GM18502 (cell line): Measurements from ENCODE around the gene IL31.
A peak's percentile ranks its signal among the peaks of the same experiment; 100 is the strongest.
"Not testable (repeated sequence)": the region's sequence is repeated elsewhere in the genome, so short reads cannot be mapped to it uniquely, and the experiment has no call there.

Source experiments
- ATAC-seq: cut with Tn5 transposase; IDR thresholded peaks from one replicate; pipeline ENCODE4 v1.9.1; 2021; ENCODE audit warnings: mild to moderate bottlenecking; ENCODE audit not compliant: unreplicated experiment, poor library complexity

The IL31 gene

DNA sequence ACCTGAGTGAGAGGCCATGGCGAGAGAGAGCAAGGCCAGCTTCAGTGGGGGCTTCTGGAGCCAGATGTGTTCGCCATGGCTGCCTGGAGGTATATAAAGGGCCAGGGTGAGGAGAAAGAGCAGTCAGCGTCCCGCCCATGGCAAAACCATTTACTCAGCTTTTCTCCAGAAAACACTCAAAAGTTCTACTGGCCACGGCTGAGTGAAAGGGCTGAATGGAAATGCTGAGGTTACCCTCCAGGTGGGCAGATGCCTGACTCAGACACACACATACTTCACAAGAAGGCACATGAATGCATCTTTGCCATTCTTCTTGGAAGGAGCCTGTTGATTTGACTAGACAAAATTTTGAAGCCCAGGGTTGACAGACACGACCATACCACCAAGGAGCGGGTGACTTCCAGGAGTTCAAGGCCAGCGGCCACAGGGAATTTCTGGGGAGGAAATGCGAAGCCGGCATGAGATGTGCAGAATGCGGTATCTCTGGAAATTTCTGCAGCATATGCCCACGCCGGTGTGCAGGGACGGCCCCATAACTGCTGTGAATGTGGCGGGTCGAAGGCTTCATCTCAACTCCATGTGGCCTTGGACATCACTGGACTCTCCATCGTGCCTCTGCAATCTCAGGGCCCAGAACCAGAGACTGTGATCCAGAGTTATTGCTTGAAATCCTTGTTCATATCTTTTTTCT lies at the start of gene IL31:
Gene IL31, minus strand, starts transcription at position 67 of the 691 bp plus-strand sequence. Its CDS starts 49 bp downstream, at position 18.
- no peak for ATAC-seq

DNA sequence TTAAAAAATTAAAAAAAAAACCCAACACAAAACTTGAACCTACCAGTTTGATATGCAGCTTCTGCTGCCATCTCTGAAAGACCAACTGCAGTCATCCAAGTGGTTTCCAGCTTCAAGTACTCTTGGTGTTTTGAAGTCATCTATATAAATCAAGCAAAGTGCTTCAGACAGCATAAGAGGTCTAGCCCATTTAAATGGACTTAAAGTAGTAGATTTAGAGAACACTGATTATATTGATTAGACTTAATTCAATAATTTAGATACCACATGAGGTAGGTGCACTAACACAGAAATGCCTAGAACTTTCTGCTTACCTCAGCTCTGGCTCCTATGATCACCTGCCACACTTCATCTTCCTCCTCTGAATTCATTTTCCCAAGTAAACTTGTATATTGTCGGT lies 42.4 kb upstream of the IL31 start:
- no peak for ATAC-seq

DNA sequence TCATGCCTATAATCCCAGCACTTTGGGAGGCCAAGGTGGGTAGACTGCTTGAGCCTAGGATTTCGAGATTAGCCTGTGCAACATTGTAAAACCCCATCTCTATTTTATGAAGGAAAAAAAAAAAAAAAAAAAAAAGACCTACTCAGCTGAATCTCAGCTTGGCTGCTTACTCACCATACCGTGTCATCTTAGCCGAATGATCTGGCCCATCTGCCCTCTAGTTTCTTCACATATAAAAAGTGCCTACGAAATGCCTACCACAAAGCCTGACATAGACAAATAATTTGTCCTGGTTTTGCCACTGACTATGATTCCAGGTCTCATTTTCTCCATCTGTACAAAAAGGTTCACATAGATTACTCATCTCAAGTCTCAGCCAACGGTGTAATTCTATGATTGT lies 41.8 kb upstream of the IL31 start:
- ATAC-seq: no peak

DNA sequence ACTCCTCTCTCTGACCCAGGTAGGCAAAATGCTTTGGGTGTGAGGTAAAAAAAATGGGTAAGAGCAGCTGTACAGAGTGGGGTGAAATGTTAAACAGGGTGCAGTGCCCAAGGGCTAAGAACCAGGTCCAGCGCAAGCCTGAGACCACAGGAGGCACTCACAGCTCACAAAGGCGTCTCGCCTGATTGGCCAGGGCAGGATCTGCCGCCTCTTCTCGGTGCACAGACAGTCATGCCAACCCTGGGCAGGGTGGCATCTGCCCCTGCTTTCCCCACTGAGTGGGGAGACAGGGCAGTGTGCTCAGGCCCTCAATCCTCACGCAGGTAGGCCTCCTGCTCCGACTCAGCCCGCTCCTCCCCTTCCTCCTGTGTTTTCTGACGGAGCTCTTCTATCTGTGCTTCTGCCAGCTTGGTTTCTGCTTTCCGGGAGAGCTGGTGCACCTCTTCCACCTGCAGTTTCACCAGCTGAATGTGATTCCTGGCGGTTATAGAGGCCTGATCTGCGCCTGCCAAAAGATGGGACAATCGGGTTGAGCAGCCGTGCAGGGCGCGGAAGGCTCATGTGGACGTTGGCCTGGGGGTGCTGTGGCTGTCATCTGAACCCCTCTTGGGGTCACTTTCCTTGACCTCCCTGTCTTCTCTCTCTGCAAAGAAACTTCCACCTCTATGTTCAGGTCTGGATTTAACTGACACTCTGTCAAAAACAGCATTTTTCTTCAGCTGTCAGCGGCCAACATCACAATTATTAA lies 34.2 kb upstream of the IL31 start:
- no peak for ATAC-seq

DNA sequence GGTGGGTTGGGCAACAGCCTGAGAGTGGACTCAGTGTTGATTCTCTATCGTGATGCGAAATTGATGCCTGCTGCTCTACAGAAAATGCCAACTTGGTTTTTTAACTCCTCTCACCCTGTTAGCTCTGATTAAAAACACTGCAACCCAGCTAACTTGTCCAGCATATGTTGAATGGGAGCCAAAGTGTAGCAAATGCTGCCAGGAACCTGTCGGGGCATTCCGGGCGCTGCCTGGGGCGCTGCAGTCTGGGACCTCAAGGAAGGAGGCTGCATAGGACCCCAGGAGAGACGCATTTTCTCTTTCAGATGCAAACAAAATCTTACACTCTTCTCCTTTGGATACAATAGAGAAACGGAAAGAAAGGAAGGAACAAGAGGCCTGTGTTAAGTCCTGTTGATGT lies 33.4 kb upstream of the IL31 start:
- ATAC-seq: no peak

DNA sequence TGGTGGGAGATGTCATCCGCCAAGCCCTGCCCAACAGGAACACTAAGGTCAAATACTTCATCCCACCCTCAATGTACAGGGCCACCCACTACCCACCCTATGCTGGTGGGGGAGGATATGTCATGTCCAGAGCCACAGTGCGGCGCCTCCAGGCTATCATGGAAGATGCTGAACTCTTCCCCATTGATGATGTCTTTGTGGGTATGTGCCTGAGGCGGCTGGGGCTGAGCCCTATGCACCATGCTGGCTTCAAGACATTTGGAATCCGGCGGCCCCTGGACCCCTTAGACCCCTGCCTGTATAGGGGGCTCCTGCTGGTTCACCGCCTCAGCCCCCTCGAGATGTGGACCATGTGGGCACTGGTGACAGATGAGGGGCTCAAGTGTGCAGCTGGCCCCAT lies 33.0 kb upstream of the IL31 start:
- ATAC-seq: no peak

DNA sequence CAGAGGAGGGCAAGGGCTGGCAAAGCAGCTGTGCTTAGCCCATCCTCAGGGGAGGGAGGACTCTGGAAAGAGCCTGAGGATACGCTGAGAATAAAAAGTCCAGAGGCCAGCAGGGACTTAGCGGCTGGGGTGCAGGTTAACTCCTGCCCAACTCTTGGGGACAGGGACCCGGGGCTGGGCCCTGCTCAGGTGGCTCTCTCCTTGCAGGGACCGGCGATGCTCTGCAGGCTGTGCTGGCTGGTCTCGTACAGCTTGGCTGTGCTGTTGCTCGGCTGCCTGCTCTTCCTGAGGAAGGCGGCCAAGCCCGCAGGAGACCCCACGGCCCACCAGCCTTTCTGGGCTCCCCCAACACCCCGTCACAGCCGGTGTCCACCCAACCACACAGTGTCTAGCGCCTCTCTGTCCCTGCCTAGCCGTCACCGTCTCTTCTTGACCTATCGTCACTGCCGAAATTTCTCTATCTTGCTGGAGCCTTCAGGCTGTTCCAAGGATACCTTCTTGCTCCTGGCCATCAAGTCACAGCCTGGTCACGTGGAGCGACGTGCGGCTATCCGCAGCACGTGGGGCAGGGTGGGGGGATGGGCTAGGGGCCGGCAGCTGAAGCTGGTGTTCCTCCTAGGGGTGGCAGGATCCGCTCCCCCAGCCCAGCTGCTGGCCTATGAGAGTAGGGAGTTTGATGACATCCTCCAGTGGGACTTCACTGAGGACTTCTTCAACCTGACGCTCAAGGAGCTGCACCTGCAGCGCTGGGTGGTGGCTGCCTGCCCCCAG lies 32.3 kb upstream of the IL31 start:
- ATAC-seq: no peak

DNA sequence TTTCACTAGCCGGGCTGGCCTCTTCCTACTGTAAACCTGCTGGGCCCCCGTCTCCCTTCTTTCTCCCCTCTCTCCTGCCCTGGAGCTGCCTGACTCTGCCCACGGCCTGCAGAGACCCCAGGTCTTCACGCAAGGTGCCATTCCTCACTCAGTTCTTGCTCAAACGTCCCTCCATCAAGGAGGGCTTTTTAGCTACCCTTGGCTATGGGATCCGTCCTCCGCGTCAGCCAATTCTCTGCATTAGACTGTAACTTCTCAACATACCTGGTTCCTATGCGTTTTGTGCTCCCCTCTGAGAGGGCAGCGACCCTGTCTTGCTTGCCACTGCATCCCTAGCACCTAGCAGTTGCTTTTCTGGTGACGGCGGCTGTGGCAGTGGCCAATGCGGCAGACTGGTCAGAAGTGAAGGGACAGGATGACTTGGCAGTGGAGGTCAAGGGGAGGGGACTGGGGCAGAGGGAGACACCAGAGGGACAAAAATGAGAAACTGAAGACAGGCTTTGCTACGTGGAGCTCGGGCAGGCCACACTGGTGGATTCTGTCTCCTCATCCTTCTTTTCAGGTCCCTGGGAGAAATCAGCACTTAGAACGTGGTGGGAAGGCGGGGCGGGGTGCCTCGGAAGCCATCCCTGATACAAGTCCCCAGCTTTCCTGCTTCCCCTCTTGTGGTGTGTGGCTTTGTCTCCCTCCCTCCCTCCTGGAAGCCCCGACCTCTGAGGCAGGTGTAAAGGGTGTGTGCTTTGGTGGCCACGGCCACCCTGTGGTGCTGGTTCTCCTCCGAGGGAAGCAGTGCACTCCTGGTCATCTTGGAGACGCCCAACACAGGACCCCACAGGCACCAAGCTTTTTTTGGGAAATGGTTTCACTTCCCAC lies 31.3 kb upstream of the IL31 start:
- no peak for ATAC-seq

DNA sequence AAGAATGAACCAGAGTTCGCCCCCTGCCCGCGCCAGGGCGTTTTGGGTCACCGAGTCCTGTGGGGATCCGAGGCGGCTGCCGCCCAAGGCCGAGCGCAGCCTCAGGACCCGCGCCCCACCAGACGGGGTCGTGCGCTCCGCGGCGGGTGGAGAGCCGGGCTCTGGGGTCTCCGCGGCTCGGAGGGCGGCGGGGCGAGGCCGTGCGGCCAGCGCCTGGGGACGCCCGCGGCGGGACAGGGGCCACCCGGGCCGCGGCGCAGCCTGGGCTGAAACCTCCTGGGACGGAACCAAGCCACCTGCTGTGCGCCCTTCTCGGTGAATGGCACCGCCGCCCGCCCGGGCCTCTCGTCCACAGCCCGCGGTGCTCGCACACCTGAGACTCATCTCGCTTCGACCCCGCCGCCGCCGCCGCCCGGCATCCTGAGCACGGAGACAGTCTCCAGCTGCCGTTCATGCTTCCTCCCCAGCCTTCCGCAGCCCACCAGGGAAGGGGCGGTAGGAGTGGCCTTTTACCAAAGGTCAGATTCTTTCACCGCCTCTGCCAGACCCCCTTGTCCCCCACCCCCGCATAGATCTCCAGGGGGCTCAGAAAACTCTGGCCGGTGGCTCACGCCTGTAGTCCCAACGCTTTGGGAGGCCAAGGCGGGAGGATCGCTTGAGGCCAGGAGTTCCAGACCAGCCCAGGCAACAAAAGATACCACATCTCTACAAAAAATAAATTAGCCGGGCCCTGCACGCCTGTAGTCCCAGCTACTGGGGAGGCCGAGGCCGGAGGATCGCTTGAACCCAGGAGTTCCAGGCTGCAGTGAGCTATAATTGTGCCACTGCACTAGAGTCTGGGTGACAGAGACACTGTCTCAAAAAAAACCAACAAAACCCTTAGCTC lies 30.4 kb upstream of the IL31 start:
- ATAC-seq: peak; percentile 13

DNA sequence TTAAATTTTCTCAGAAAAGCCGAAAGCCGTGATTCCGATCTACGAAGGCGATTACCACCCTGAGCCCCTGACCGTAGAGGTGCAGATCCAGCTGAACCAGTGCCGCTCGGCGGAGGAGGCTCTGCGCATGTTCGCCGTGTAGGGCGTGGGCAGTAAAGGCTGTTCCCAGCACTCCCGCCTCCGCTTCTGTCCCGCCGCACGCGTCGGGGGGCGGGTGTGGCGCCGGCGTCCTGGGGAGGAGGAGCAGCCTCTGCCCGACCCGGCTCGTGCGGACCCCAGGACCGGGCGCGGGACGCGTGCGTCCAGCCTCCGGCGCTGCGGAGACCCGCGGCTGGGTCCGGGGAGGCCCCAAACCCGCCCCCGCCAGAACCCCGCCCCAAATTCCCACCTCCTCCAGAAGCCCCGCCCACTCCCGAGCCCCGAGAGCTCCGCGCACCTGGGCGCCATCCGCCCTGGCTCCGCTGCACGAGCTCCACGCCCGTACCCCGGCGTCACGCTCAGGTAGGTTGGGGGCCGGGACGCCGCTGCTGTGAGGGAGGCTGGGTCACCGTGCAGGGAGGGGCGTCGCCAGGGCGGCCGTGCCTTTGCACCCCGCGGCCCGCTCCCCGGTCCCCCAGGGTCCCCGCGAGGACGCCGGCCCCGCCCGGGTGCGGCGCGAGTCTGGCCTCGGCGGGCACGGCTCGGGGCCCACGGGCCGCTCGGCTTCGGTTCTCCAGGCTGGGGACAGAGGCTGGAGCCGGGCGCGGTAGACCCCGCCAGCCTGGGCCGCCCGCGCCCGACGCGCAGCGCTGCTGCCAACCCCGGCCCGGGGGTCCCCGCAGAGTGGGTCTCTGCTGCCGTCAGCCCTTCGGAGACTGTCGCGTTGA lies 29.5 kb upstream of the IL31 start, which contains the start of gene B3GNT4:
Gene B3GNT4, plus strand, starts transcription at position 409 of the 866 bp plus-strand sequence. CDS start 910 bp downstream, outside the sequence.
- ATAC-seq: peak; percentile 58

DNA sequence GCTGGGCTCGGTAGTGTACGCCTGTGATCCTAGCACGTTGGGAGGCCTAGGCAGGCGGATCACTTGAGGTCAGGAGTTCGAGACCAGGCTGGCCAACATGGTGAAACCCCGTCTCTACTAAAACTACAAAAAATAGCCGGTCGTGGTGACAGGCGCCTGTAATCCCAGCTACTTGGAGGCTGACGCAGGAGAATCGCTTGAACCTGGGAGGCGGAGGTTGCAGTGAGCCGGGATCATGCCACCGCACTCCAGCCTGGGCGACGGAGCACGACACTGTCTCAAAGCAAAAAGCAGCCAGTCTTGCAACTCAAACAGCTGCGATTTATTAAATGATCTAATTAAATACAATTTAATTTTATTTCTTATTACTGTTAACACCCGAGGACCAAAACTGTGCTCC lies 28.8 kb upstream of the IL31 start:
- not testable (repeated sequence) for ATAC-seq

DNA sequence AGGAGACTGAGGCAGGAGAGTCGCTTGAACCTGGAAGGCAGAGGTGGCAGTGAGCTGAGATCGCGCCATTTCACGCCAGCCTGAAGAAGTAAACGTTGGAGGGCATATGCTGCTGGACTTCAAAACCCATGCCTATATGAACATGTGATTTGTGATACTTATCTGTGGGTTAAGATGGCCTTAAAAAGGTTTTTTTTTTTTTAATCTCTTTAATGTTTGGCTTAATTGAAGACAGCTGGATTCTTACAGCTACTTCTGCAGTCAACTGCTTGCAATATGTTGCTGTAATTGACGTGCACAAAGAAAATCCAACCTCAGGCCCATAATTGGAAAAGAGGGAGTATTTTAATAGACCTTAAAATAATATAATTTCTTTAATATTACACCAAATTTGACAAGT lies 28.0 kb upstream of the IL31 start:
- ATAC-seq: no peak

DNA sequence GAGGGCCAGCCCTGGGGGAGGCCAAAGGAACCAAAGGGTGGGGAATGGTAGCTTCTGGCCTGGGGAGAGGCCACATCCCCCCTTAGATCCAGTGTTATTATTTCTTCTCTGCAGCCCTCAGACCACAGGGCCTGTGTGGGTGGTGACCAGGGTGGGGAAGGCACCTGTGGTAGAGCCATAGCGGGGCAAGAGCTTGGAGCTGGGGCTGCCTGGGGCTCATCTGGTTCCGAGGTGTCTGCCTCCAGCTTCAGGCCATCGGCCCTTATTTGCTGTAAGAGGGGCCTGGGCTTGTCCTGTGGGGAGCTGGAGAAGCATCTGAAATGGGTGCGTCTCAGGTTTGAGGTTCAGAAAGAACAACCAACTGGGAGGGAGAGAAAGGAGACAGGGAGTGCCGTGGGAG lies 27.4 kb upstream of the IL31 start:
- ATAC-seq: no peak

DNA sequence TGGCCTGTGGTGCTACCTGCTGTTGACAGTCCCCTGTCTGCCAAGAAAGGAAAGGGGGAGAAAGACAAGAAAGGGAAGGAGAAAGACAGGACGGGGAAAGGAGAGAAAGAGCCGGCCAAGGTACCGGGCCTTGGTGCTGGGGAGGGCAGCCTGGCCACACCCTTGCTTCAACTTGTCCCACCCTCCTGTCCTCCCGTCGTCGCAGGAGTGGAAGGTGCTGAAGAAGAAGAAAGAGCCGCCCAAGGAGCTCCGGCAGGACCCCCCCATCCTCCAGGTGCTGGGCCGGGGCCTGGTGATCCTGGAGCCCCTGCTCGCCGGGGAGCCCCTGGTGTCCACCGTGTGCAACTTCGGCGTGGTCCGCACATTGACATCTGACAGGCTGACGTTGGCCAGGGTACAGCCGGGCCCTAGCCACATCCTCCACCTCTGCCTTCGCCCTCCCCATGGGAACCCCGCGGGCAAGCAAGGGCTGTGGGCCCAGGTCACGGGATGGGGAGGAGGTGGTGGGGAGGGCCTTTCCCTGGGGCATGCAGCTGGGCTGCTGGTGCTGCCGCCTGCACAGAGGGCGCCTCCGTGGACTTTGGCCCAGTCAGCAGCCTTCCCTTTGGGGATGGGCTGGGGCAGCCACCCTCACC lies 26.6 kb upstream of the IL31 start:
- ATAC-seq: no peak

DNA sequence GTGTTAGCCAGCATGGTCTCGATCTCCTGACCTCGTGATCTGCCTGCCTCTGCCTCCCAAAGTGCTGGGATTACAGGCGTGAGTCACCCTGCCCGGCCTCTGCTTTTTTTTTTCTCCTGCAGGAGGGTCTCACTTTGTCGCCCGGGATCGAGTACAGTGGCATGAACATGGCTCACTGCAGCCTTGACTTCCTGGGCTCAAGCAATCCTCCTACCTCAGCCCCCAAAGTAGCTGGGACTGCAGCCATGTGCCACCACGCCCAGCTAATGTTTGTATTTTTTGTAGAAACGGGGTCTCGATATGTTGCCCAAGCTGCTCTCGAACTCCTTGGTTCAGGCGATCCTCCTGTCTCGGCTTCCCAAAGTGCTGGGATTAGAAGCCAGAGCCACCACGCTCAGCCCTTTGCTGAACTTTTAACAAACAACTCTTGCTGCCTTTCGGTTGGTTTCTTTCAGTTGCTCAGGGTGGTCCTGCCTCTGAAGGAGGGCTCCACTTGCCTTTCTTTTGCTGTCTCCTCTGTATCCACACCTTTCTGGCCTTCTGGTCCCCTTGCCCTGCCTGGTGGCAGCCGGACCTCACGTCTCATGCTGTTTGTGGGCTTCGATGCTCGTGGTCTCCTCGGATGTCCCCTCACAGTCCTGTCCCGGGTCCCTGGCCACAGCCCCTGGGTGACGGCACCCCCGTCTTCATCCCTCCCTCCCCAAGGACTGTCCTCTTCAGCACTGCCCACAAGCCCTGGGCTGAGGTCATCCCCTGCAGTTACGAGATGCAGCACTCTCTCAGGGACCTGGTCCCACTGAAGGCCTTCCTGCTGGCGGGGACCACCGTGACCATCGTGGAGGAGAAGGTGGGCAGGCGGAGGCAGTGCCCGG lies 25.7 kb upstream of the IL31 start:
- no peak for ATAC-seq

DNA sequence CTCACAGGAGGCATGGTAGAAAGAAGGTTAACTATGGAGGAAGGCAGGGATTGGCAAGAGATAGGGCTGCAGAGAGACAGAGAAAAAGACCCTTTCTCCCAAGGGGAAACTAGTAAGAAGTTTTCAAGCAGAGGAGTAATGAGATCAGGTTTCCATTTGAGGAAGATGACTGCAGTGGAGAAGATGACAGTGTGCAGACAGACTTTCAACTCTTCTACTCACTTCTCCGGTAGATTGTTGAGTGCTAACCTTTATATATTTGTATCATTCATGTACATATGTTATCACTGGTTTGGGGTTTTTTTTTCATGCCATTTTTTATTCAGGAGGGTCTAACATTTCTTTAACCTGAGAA lies 23.6 kb upstream of the IL31 start:
- no peak for ATAC-seq

DNA sequence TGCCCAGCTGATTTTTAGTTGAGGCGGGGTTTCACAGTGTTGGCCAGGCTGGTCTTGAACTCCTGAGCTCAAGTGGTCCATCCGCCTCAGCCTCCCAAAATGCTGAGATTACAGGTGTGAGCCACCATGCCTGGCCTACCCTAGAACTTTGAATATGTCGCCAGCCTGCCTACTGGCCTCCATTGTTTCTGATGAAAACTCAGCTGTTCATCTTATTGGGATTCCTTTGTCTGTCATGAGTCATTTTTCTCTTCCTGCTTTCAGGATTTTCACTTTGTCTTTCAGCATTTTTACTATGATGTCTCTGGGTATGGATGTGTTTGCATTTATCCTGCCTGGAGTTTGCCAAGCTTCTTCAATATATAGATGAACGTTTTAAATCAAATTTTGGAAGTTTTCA lies 21.4 kb upstream of the IL31 start:
- no peak for ATAC-seq
